IMR-90 (cell line): ENCODE results near the gene PSPH. TPM values are rescaled to one million over a fixed set of nuclear protein-coding genes. Genes with fewer than 3 reads are reported as not detected.

Source experiments
- ATAC-seq: fragments of 200-7000 bp; cut with Tn5 transposase; 2 replicates; pipeline ENCODE4 v1.9.1; 2020; ENCODE audit warnings: low read depth, mild to moderate bottlenecking, moderate library complexity
- BruUV-seq: library from RNA; stranded (reverse); fragments of 400-500 nt; replicated peaks from 2 replicates; lab custom pipeline; 2021; lab: Mats Ljungman, UMichigan
- CTCF ChIA-PET: fragments of 300-600 bp; formaldehyde crosslinking; extraction: SDS; loops from one replicate; lab custom pipeline; 2021; ENCODE audit warnings: antibody characterized with exemption; lab: Yijun Ruan, JAX
- POLR2A ChIA-PET: fragments of 300-600 bp; sonication (Branson Sonifier 250); formaldehyde crosslinking; loops from one replicate; lab custom pipeline; 2022; ENCODE audit warnings: antibody characterized with exemption; ENCODE audit not compliant: unreplicated experiment; lab: Charles Lee
- DNase-seq: peaks from one replicate; pipeline ENCODE4 v3.0.0; 2013
- H2AFZ ChIP-seq: replicated peaks from 2 replicates; pipeline ENCODE3; 2013; ENCODE audit warnings: low read length, mild to moderate bottlenecking; ENCODE audit not compliant: poor library complexity
- H2AK5ac ChIP-seq: 2 replicates; pipeline ENCODE4 v1.6.1; 2013; ENCODE audit warnings: low read depth, low read length, inconsistent platforms
- H2AK9ac ChIP-seq: replicated peaks from 2 replicates; pipeline ENCODE3; 2013; ENCODE audit warnings: mild to moderate bottlenecking, low read depth, low read length, moderate library complexity; ENCODE audit not compliant: poor library complexity
- H2BK120ac ChIP-seq: 2 replicates; pipeline ENCODE4 v1.6.1; 2013; ENCODE audit warnings: low read depth, low read length, inconsistent platforms
- H2BK15ac ChIP-seq: 3 replicates; pipeline ENCODE4 v1.6.1; 2013; ENCODE audit warnings: low read depth, low read length, inconsistent platforms
- H2BK20ac ChIP-seq: 2 replicates; pipeline ENCODE4 v1.6.1; 2013; ENCODE audit warnings: low read depth, mild to moderate bottlenecking, inconsistent platforms, low read length, moderate library complexity
- H2BK5ac ChIP-seq: 2 replicates; pipeline ENCODE4 v1.6.1; 2013; ENCODE audit warnings: mild to moderate bottlenecking, low read depth, low read length, inconsistent platforms; ENCODE audit not compliant: poor library complexity, severe bottlenecking
- H3K14ac ChIP-seq: replicated peaks from 2 replicates; pipeline ENCODE4 v1.6.1; 2013; ENCODE audit warnings: low read depth, low read length, inconsistent platforms
- H3K18ac ChIP-seq: 2 replicates; pipeline ENCODE4 v1.6.1; 2013; ENCODE audit warnings: low read depth, low read length, control low read depth
- H3K23ac ChIP-seq: 2 replicates; pipeline ENCODE4 v1.6.1; 2013; ENCODE audit warnings: low read depth, low read length, inconsistent platforms
- H3K27ac ChIP-seq: 2 replicates; pipeline ENCODE4 v1.5.1; 2013; ENCODE audit warnings: mild to moderate bottlenecking, control low read depth, low read length; ENCODE audit not compliant: insufficient read depth
- H3K27me3 ChIP-seq: 2 replicates; pipeline ENCODE4 v1.6.1; 2013; ENCODE audit warnings: low read length; ENCODE audit not compliant: control insufficient read depth, insufficient read depth
- H3K36me3 ChIP-seq: 2 replicates; pipeline ENCODE4 v1.6.1; 2013; ENCODE audit warnings: low read length, mixed read lengths; ENCODE audit not compliant: control insufficient read depth, insufficient read depth
- H3K4ac ChIP-seq: 2 replicates; pipeline ENCODE4 v1.6.1; 2013; ENCODE audit warnings: low read depth, low read length, inconsistent platforms
- H3K4me1 ChIP-seq: 2 replicates; pipeline ENCODE4 v1.6.1; 2013; ENCODE audit warnings: low read length, mixed read lengths; ENCODE audit not compliant: control insufficient read depth, insufficient read depth
- H3K4me2 ChIP-seq: 2 replicates; pipeline ENCODE4 v1.6.1; 2013; ENCODE audit warnings: low read depth, mild to moderate bottlenecking, control low read depth, low read length, moderate library complexity
- H3K4me3 ChIP-seq: 2 replicates; pipeline ENCODE4 v1.5.1; 2013; ENCODE audit warnings: low read depth, mild to moderate bottlenecking, control low read depth, low read length, moderate library complexity; ENCODE audit not compliant: insufficient read depth
- H3K56ac ChIP-seq: 2 replicates; pipeline ENCODE4 v1.6.1; 2013; ENCODE audit warnings: low read length, inconsistent platforms; ENCODE audit not compliant: insufficient read depth; ENCODE audit errors: extremely low read depth
- H3K79me1 ChIP-seq, 2 experiments: 2 replicates each; pipeline ENCODE4 v1.6.1; 2013; ENCODE audit warnings: low read length in 2 of 2, inconsistent platforms in 1 of 2, low read depth in 1 of 2
- H3K9ac ChIP-seq: 2 replicates; pipeline ENCODE4 v1.6.1; 2013; ENCODE audit warnings: low read depth, low read length, control low read depth
- H3K9me1 ChIP-seq: 2 replicates; pipeline ENCODE4 v1.6.1; 2013; ENCODE audit warnings: low read length, inconsistent platforms; ENCODE audit not compliant: insufficient read depth
- H3K9me3 ChIP-seq: 2 replicates; pipeline ENCODE4 v1.6.1; 2013; ENCODE audit warnings: low read length; ENCODE audit not compliant: control insufficient read depth, insufficient read depth
- H4K20me1 ChIP-seq: 2 replicates; pipeline ENCODE4 v1.6.1; 2013; ENCODE audit warnings: low read length, inconsistent platforms; ENCODE audit not compliant: insufficient read depth
- H4K5ac ChIP-seq: 2 replicates; pipeline ENCODE4 v1.6.1; 2013; ENCODE audit warnings: mild to moderate bottlenecking, low read depth, low read length, control low read depth
- H4K8ac ChIP-seq, 2 experiments: 2 replicates each; pipeline ENCODE4 v1.6.1; 2013; ENCODE audit warnings: low read depth in 2 of 2, low read length in 2 of 2, control low read depth in 1 of 2, inconsistent platforms in 1 of 2
- H4K91ac ChIP-seq: 2 replicates; pipeline ENCODE4 v1.6.1; 2013; ENCODE audit warnings: low read depth, low read length, inconsistent platforms; ENCODE audit not compliant: insufficient read depth
- CEBPB ChIP-seq: IDR thresholded peaks from 2 replicates; pipeline ENCODE4 v1.6.1; 2012; ENCODE audit warnings: low read depth, low read length, improper control_type of control experiment
- RAD21 ChIP-seq: IDR thresholded peaks from 2 replicates; pipeline ENCODE4 v1.6.1; 2012; ENCODE audit warnings: low read length, improper control_type of control experiment
- dilution Hi-C: fragments of 300-500 bp; cut with HindIII; formaldehyde crosslinking; loops from one replicate; pipeline ENCODE4 v1.14.3; 2018; ENCODE audit warnings: low sequenced_read_pairs; ENCODE audit not compliant: unreplicated experiment
- in situ Hi-C: fragments of 300-500 bp; cut with MboI; formaldehyde crosslinking; loops from 3 replicates; pipeline ENCODE4 v1.14.3; 2019; ENCODE audit warnings: low sequenced_read_pairs, inconsistent platforms, mixed read lengths
- intact Hi-C: fragments of 100-400 bp; cut with micrococcal nuclease; formaldehyde crosslinking; loops from 2 replicates; pipeline ENCODE4 v1.10.0; 2022
- polyA plus RNA-seq, 3 experiments: library from polyadenylated mRNA; depleted of rRNA; stranded (reverse); fragments of >200 nt; gene quantifications; 2 replicates each; pipeline ENCODE4 v1.2.3, GENCODE V29; 2012; ENCODE audit warnings: low replicate concordance in 1 of 3
- total RNA-seq: library from RNA; depleted of rRNA; stranded (reverse); fragments of >200 nt; gene quantifications from 2 replicates; pipeline ENCODE4 v1.2.3, GENCODE V29; 2012

The PSPH gene
- total and polyA plus RNA-seq, 2 of the 4 experiments (the other 2 are of a cell fraction): 31.8 to 48.4 TPM

DNA sequence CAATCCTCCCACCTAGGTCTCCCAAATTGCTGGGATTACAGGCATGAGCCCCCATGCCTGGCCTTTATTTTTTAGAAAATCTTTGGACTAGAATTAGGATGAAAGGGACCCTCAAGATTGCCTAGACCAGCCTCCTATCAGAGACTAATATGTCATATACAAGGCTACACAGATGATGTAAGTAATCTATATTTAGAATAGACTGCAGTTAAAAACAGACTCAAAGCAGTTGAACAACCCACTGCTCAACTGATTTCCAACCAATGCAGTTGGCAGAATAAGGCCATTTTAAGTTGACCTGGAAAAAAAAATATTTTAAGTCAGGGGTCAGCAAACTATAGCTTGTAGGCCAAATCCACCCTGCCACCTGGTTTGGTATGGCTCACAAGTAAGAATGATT is 27.7 kb downstream of the PSPH start:
- H3K9ac ChIP-seq: no peak overlapping the region
- H3K4me2 ChIP-seq: no peak overlapping the region
- no peak overlapping the region for H4K91ac ChIP-seq
- CTCF ChIA-PET: no interaction called here
- H3K27me3 ChIP-seq: no peaks in the 10 kb centered on the region
- peaks cover 13 to 38% of the 10 kb centered on the region in 2 experiments for H3K79me1 ChIP-seq
- no peak overlapping the region for H4K5ac ChIP-seq
- H3K4ac ChIP-seq: no peak overlapping the region
- no TSS peak for BruUV-seq
- intact Hi-C loops: no loop called here
- H3K27ac ChIP-seq: no peak overlapping the region
- H3K9me1 ChIP-seq: peaks cover 12% of the 10 kb centered on the region; the same call in 1 of the 2 replicates
- no peak overlapping the region for H3K23ac ChIP-seq
- no peak overlapping the region for H2BK15ac ChIP-seq
- peak; percentile 38 for DNase-seq
- H2AFZ ChIP-seq: no peak overlapping the region
- 0 out of 2 replicates have a peak, but pooled peaks have one; percentile 27 for ATAC-seq
- no peak overlapping the region for H3K4me3 ChIP-seq
- H3K36me3 ChIP-seq: peaks cover 21% of the 10 kb centered on the region
- no peak overlapping the region for H3K56ac ChIP-seq
- peaks cover 4% of the 10 kb centered on the region for H4K20me1 ChIP-seq
- dilution Hi-C loops: no loop called here
- in situ Hi-C loops: no loop called here
- POLR2A ChIA-PET: no interaction called here
- peaks cover under 1% of the 10 kb centered on the region; the same call in 1 of the 2 replicates for H3K4me1 ChIP-seq
- no peak overlapping the region for H2BK20ac ChIP-seq
- TF ChIP-seq CEBPB: peak; percentile 71
- TF ChIP-seq RAD21: no peak
- no peak overlapping the region for H2BK120ac ChIP-seq
- no peak overlapping the region for H2AK5ac ChIP-seq
- H3K9me3 ChIP-seq: no peaks in the 10 kb centered on the region
- no peak overlapping the region for H2AK9ac ChIP-seq
- no peak overlapping the region for H4K8ac ChIP-seq
- H3K14ac ChIP-seq: no peak overlapping the region
- H3K18ac ChIP-seq: no peak overlapping the region
- H2BK5ac ChIP-seq: no peak overlapping the region
